ENCODE measurements around the gene TMEM151B. TPM values are rescaled to one million over a fixed set of nuclear protein-coding genes. Genes with fewer than 3 reads are reported as not detected.

Gene TMEM151B
- polyA plus RNA-seq, 12 donors: 0.15 to 2.8 (median 0.38) TPM; not detected in 2

GRCh38 chr6:44278774-44279697 lies 8.8 kb downstream of the TMEM151B start:
- DNase-seq: no peak

- DNase-seq: no peak
Observed at GRCh38 chr6:44284121-44284520, 13.9 kb downstream of the TMEM151B start.

GRCh38 chr6:44284867-44285266 lies 14.6 kb downstream of the TMEM151B start:
- DNase-seq: no peak

- DNase-seq: no peak
Observed at GRCh38 chr6:44285552-44286284, 15.5 kb downstream of the TMEM151B start.

DNA sequence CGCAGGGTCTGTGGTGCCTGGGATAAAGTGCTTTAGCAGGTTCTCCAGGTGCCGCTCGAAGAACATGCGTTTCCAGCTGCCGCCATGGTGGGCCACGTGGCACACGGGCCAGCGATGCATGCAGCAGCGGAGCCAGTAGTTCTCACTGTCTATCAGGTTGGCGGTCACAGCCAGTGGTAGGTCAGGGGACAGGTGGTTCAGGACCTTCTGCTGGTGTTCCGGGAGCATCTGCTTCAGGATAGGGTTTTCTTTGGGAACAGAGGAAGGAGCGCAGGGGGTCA lies 16.0 kb downstream of the TMEM151B start:
- DNase-seq: no peak

GRCh38 chr6:44286747-44287146 lies 16.5 kb downstream of the TMEM151B start:
- DNase-seq: no peak

GRCh38 chr6:44289726-44290260 lies 19.5 kb downstream of the TMEM151B start:
- no peak for DNase-seq

DNA sequence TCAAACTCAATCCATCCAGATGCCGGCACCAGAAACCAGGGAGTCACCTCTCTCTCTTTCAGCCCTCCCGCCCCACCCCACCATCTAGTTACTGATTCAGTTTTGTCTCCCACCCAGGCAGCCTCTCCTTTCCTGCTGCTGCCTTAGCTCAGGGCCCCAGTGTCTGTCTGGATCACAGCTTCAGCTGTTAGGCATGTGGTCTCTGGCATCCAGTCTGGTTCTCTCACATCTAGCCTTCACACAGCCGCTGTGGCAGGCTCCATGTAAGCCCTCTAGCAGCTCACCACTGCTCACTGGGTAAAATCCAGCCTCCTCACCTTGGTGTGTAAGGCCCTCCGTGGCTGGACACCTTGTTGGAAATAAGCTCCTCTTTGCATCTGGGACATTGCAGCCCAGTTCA lies 21.6 kb downstream of the TMEM151B start:
- no peak for DNase-seq

- no peak for DNase-seq
Observed at GRCh38 chr6:44292661-44293365, 22.6 kb downstream of the TMEM151B start.

GRCh38 chr6:44294832-44295791 lies 24.9 kb downstream of the TMEM151B start:
- no peak for DNase-seq

- DNase-seq: peak; percentile 16
Observed at GRCh38 chr6:44297063-44298038, 27.1 kb downstream of the TMEM151B start.

DNA sequence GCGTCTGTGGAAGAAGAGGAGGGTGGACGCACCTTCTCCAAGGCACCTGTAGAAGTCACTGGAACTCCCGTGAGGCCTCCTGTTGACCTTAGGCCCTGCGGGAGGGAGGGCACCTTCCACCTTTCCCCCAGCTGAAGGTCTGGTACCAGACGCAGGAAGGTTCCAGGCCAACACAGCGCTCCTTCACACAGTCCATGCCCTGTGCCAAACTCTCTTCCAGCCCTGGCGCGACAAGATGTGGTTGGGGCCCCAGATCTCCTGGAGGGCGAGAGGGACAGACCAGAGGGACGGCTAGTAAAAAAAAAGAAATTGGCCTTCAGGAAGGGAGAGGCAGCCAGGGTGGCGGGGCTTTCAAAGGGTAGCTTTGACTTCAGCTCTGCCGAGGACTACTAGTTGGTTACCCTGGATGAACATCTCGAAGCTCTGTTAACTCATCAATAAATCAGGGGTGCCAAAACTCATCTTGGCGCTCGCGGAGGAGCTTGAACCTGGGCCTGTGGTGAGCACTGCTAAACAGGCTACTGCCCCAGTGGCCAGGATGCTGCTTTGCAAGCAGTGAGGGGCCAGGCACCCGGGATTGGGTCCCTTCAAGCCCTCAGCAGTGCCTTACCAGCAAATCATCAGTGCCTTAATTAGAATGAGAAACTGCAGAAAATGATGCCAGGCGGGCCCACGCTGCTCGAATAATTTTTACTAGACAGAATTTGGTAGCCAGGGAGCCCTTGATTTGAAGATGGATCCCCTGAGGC lies 28.0 kb downstream of the TMEM151B start:
- DNase-seq: no peak

DNA sequence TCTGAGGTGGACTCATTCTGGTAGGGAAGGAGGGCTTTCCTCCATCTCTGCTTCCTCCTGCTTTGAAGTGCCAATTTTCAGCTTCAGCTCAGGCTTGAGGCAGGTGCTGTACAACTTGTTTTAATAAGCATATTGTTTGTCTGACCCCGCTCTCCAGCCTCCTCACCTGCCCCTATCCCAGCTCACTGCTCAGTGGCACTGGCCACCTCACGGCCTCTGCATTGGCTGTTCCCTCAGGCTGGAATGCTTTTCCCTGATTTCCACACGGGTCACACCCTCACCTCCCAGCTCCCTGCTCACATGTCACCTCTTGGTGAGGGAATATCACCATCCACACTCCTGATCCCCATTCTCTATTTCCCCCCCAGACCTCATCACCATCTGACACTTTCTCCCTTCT lies 28.6 kb downstream of the TMEM151B start:
- no peak for DNase-seq

GRCh38 chr6:44300292-44300823 lies 30.1 kb downstream of the TMEM151B start:
- no peak for DNase-seq

GRCh38 chr6:44301106-44301505 lies 30.9 kb downstream of the TMEM151B start:
- no peak for DNase-seq

GRCh38 chr6:44301782-44302564 lies 31.7 kb downstream of the TMEM151B start:
- no peak for DNase-seq

GRCh38 chr6:44302856-44303255 lies 32.6 kb downstream of the TMEM151B start:
- DNase-seq: no peak

DNA sequence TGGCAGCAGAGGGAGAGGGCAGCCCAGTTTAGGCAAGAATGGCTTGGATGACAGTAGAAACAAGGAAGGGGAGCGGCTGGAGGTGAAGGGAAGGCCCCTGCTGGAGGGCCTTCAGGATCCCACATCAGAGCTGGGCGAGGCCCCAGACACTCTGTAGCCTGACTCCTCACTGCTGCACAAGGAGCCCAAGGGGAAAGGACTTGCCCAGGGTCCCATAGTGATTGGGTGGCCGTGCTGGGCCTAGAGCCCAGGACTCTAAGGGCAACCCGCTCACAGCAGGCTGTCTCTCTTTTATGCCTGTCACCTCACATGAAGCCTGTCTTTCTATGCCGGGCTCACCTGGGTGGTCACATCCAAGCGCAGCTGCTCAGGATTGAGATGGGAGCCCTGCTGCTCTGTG lies 33.6 kb downstream of the TMEM151B start:
- no peak for DNase-seq

Measured in muscle of arm (tissue), 12 donors.